Lung (tissue), 12 donors: ENCODE measurements around the gene NTN3. TPM values are rescaled to one million over a fixed set of nuclear protein-coding genes. Genes with fewer than 3 reads are reported as not detected.

ENCODE experiments used
- ATAC-seq: fragments of 200-7000 bp; cut with Tn5 transposase; one replicate; pipeline ENCODE4 v1.9.1; 2020; ENCODE audit warnings: moderate number of reproducible peaks; ENCODE audit not compliant: insufficient read depth, low FRiP score
- DNase-seq, 3 donors: peaks; one replicate each; pipeline ENCODE4 v3.0.0-alpha.2; 2013 to 2017
- H3K27ac ChIP-seq, 2 donors: one replicate each; pipeline ENCODE4 v1.5.1; 2013; ENCODE audit warnings: mild to moderate bottlenecking in 2 of 2, moderate library complexity in 2 of 2, control low read depth in 1 of 2, inconsistent platforms in 1 of 2, low read depth in 1 of 2, low read length in 1 of 2
- H3K27me3 ChIP-seq, 3 donors: one replicate each; pipeline ENCODE4 v1.5.1; 2013; ENCODE audit warnings: low read length in 2 of 3; ENCODE audit not compliant: control insufficient read depth in 3 of 3, insufficient read depth in 3 of 3
- H3K36me3 ChIP-seq, 4 donors: one replicate each; pipeline ENCODE4 v1.5.1; 2013; ENCODE audit warnings: low read length in 4 of 4, mild to moderate bottlenecking in 1 of 4, moderate library complexity in 1 of 4; ENCODE audit not compliant: control insufficient read depth in 4 of 4, insufficient read depth in 4 of 4
- H3K4me1 ChIP-seq, 5 donors: one replicate each; pipeline ENCODE4 v1.5.1; 2013; ENCODE audit warnings: low read length in 5 of 5, mild to moderate bottlenecking in 2 of 5, moderate library complexity in 1 of 5; ENCODE audit not compliant: control insufficient read depth in 5 of 5, insufficient read depth in 5 of 5
- H3K4me3 ChIP-seq: one replicate; pipeline ENCODE4 v1.5.1; 2013; ENCODE audit warnings: mild to moderate bottlenecking, control low read depth, moderate library complexity
- H3K9ac ChIP-seq, 2 donors: one replicate each; pipeline ENCODE4 v1.5.1; 2013; ENCODE audit warnings: low read length in 2 of 2, control low read depth in 1 of 2; ENCODE audit not compliant: insufficient read depth in 1 of 2
- H3K9me3 ChIP-seq, 4 donors: one replicate each; pipeline ENCODE4 v1.5.1; 2013; ENCODE audit warnings: low read length in 3 of 4, mild to moderate bottlenecking in 1 of 4, moderate library complexity in 1 of 4; ENCODE audit not compliant: control insufficient read depth in 4 of 4, insufficient read depth in 3 of 4
- WGBS, 2 donors: extraction: QIAGEN DNeasy Blood & Tissue Kit; methylation state at CpG; one replicate each; pipeline ENCODE4 v1.1.7; 2013; 5-methylcytosine and 5-hydroxymethylcytosine counted together
- polyA plus RNA-seq, 2 donors: library from polyadenylated mRNA; stranded (reverse); fragments of 200-250 nt; gene quantifications; one replicate each; pipeline ENCODE4 v1.2.1, GENCODE V29; 2013
- total RNA-seq, 2 donors: library from RNA; depleted of rRNA in 1 of 2; stranded (reverse); fragments of >200 nt in 1 of 2; gene quantifications; one replicate each; pipeline ENCODE4 v1.2.1, GENCODE V29; 2014 to 2021
- TF ChIP-seq, protein P1 (sequence below): IDR thresholded peaks from 2 replicates; pipeline ENCODE4 v1.5.1; 2012; ENCODE audit warnings: mild to moderate bottlenecking; ENCODE audit errors: control extremely low read depth, extremely low read depth
- donor health status: control.
- donor health status: control.
- donor health status: Bipolar disorder and iron deficiency.
- donor health status: healthy.
- donor health status: DM: yes; HTN: yes; CAD: no.

NTN3 gene
- total and polyA plus RNA-seq, 4 donors, result 0.06 to 2.4 TPM; not detected in 2

DNA sequence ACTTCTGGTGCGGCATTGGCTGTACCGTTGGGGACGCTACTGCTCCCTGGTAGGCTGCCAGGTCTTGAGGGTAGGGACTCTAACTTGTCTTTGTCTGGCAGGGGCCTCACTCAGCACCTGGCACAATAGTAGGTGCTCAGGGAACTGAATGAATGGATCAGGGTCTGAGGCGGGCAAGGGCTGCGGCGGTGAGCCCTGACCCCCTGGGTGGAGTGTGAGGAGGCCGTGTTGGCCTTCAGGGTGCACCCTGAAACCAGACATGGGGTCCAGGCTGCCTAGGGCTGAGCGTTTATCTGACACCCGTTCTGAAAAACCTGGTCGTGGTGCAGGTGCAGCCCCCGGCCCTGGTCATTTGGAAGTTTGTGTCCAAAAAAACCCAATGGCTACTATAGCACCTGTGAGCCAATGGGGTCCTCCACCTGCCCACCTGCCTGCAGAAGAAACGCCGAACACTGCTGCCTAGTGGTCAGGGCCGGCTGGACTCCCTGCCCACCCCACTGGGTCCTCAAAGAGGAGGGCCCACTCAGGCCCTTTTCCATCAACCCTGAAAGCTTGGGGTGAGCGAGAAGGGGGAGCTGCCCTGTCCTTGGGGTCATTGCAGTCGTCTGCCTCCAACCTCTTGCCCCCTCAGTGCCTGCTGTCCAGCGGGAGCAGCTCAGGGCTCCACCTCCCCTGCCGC lies 37.8 kb downstream of the NTN3 start:
- TF ChIP-seq, protein P1, sequence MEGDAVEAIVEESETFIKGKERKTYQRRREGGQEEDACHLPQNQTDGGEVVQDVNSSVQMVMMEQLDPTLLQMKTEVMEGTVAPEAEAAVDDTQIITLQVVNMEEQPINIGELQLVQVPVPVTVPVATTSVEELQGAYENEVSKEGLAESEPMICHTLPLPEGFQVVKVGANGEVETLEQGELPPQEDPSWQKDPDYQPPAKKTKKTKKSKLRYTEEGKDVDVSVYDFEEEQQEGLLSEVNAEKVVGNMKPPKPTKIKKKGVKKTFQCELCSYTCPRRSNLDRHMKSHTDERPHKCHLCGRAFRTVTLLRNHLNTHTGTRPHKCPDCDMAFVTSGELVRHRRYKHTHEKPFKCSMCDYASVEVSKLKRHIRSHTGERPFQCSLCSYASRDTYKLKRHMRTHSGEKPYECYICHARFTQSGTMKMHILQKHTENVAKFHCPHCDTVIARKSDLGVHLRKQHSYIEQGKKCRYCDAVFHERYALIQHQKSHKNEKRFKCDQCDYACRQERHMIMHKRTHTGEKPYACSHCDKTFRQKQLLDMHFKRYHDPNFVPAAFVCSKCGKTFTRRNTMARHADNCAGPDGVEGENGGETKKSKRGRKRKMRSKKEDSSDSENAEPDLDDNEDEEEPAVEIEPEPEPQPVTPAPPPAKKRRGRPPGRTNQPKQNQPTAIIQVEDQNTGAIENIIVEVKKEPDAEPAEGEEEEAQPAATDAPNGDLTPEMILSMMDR, result no peak
- Histone ChIP-seq H3K9me3 (no peaks in the 10 kb centered on the region), H3K27ac (no peak overlapping the region), H3K9ac (no peak overlapping the region), H3K4me3 (no peak overlapping the region), H3K27me3 (no peaks in the 10 kb centered on the region), H3K4me1 (peaks cover 0 to 10% (median 4%) of the 10 kb centered on the region in 5 donors), H3K36me3 (no peaks in the 10 kb centered on the region)
- no peak for DNase-seq
- WGBS, 2 donors, result 91 to 92% methylated on average over 17 to 18 of the region's 18 CpGs
- ATAC-seq, result no peak

DNA sequence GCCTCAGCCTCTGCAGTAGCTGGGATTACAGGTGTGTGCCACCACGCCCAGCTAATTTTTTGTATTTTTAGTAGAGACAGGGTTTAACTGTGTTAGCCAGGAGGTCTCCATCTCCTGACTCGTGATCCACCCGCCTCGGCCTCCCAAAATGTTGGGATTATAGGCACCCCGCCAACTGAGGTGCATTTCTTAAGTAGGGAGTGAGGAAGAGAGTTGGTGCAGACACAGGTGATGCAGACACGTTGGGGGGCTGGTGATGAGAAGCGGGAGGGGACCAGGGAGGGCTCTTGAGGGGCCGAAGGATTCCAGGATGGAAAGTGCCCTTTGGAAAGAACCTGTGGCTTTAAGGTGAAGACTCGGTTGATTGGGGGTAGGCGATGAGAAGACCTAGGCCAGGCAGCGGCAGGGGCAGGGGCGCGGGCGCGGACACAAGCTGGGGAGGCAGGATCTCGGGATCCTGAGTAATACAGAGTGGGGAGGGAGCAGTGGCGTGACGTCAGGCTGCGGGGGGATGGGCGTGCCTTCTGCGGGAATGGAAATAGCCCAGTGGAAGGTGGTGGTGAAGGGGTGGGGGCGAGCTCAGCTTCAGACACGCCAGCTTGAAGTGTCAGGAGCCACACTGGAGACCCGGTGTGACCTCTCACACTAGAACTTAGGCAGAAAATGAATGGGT lies 40.2 kb downstream of the NTN3 start:
- Histone ChIP-seq H3K4me3 (no peak overlapping the region), H3K4me1 (peaks cover 3 to 21% (median 15%) of the 10 kb centered on the region in 5 donors), H3K27me3 (no peaks in the 10 kb centered on the region), H3K36me3 (peaks cover 0 to under 1% (median 0%) of the 10 kb centered on the region in 4 donors), H3K9me3 (no peaks in the 10 kb centered on the region), H3K27ac (no peak overlapping the region), H3K9ac (no peak overlapping the region)
- TF ChIP-seq, protein P1, result no peak
- peak in 1 of 3 donors; percentile 61 for DNase-seq
- WGBS, 2 donors, result 52 to 65% methylated on average over 24 of the region's 24 CpGs
- ATAC-seq, result no peak

DNA sequence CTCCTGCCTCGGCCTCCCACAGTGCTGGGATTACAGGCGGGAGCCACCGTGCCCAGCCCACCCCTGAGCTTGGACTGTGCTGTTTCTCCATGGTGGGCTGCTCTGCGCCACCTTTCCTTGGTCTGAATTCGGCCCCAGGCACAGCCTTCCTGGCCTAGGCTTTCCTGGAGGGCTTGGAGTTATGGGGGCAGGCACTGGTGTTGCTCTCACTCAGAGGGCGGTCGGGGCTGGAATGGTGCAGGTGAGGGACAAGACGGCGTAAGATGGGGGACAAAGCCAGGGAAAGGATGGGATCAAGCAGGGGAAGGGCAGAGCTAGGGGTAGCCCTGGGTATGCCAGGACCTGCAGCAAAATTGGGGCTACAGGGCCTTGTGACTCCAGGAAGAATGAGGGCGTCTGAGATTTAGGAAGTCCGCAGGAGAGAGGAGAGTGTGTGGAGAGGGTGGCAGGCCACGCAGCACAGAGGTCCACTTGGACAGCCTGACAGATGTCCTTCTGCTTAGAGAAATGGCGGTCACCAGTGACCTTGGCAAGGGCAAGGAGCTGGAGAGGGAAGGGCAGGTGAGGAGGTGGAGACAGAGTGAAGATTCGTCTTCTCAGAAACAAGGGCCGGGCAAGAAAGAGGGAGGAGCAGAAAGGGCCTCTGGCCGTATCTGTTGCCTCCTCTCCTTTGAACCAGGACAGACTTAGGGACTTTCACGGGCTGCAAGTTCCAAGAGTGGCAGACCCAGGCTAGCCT lies 41.1 kb downstream of the NTN3 start:
- DNase-seq, result no peak
- H3K27me3 ChIP-seq, result no peaks in the 10 kb centered on the region
- H3K27ac ChIP-seq, result no peak overlapping the region
- H3K4me3 ChIP-seq, result no peak overlapping the region
- TF ChIP-seq, protein P1, result no peak
- no peaks in the 10 kb centered on the region for H3K9me3 ChIP-seq
- no peak for ATAC-seq
- 92 to 93% methylated on average over 17 of the region's 17 CpGs for WGBS, 2 donors
- H3K9ac ChIP-seq, result no peak overlapping the region
- H3K36me3 ChIP-seq, result peaks cover 0 to 5% (median 0%) of the 10 kb centered on the region in 4 donors
- H3K4me1 ChIP-seq, result peaks cover 7 to 29% (median 22%) of the 10 kb centered on the region in 5 donors
